CD4-positive, CD25-positive, alpha-beta regulatory T cell (primary cell): ENCODE results near the gene AFF3. TPM values are rescaled to one million over a fixed set of nuclear protein-coding genes. Genes with fewer than 3 reads are reported as not detected.

Experiments used
- ATAC-seq, 2 donors: fragments of 150-1000 bp; cut with Tn5 transposase; one replicate each; pipeline ENCODE4 v1.10.0; 2021; ENCODE audit warnings: low read depth in 2 of 2, moderate number of reproducible peaks in 2 of 2, moderate library complexity in 1 of 2
- DNase-seq, 3 donors: peaks; one replicate each; pipeline versions ENCODE4 v3.0.0 to v3.0.0-alpha.2; 2012 to 2022; ENCODE audit warnings: mixed read lengths in 1 of 3
- H3K27ac ChIP-seq: one replicate; pipeline ENCODE4 v1.7.0; 2013; ENCODE audit warnings: mild to moderate bottlenecking, low read length; ENCODE audit not compliant: insufficient read depth, poor library complexity, severe bottlenecking
- H3K27me3 ChIP-seq: one replicate; pipeline ENCODE4 v1.7.0; 2013; ENCODE audit warnings: low read length; ENCODE audit not compliant: control insufficient read depth, insufficient read depth
- H3K36me3 ChIP-seq: one replicate; pipeline ENCODE4 v1.7.0; 2013; ENCODE audit warnings: mild to moderate bottlenecking, low read length, moderate library complexity; ENCODE audit not compliant: control insufficient read depth, insufficient read depth
- H3K4me1 ChIP-seq: 2 replicates; pipeline ENCODE4 v1.7.0; 2013; ENCODE audit warnings: mild to moderate bottlenecking, low read length; ENCODE audit not compliant: insufficient read depth, control insufficient read depth, poor library complexity, severe bottlenecking
- H3K4me3 ChIP-seq: one replicate; pipeline ENCODE4 v1.7.0; 2013; ENCODE audit warnings: low read depth, mild to moderate bottlenecking, low read length, moderate library complexity
- H3K9me3 ChIP-seq, 2 experiments: 1 replicate in 1 of 2; 2 replicates in 1 of 2; pipeline ENCODE4 v1.7.0; 2013; ENCODE audit warnings: low read length in 2 of 2, mild to moderate bottlenecking in 1 of 2, moderate library complexity in 1 of 2; ENCODE audit not compliant: control insufficient read depth in 2 of 2
- H3K27ac Mint-ChIP-seq, 3 donors: one replicate each; pipeline ENCODE4 v1.8.0; 2020 to 2022; ENCODE audit warnings: mild to moderate bottlenecking in 3 of 3, mixed read lengths in 3 of 3, moderate library complexity in 2 of 3
- H3K27me3 Mint-ChIP-seq: one replicate; pipeline ENCODE4 v1.8.0; 2022; ENCODE audit warnings: mild to moderate bottlenecking, mixed read lengths
- H3K36me3 Mint-ChIP-seq: one replicate; pipeline ENCODE4 v1.8.0; 2020; ENCODE audit warnings: mixed read lengths
- H3K4me1 Mint-ChIP-seq, 4 donors: one replicate each; pipeline ENCODE4 v1.8.0; 2020 to 2022; ENCODE audit warnings: mixed read lengths in 4 of 4, mild to moderate bottlenecking in 1 of 4
- H3K4me3 Mint-ChIP-seq, 4 donors: one replicate each; pipeline ENCODE4 v1.8.0; 2020 to 2022; ENCODE audit warnings: mild to moderate bottlenecking in 4 of 4, mixed read lengths in 4 of 4, moderate library complexity in 3 of 4
- H3K9me3 Mint-ChIP-seq, 7 donors: one replicate each; pipeline ENCODE4 v1.8.0; 2020 to 2022; ENCODE audit warnings: mixed read lengths in 7 of 7, mild to moderate bottlenecking in 3 of 7, moderate library complexity in 2 of 7
- polyA plus RNA-seq, 4 donors: library from polyadenylated mRNA; unstranded; fragments of 300-500 nt; fragmentation: Illumina TruSeq; gene quantifications; one replicate each; pipeline ENCODE4 v1.2.3, GENCODE V29; 2021
- total RNA-seq: library from RNA; stranded (reverse); gene quantifications from one replicate; pipeline ENCODE4 v1.2.3, GENCODE V29; 2022

The AFF3 gene
- total and polyA plus RNA-seq, 5 donors from 2014 or later, result 0.82 to 10.1 (median 4.2) TPM

- no peaks in the 10 kb centered on the region for H3K9me3 Mint-ChIP-seq
- no peaks in the 10 kb centered on the region for H3K27me3 Mint-ChIP-seq
- DNase-seq, result no peak
- no peaks in the 10 kb centered on the region for H3K4me1 ChIP-seq
- peaks cover 5% of the 10 kb centered on the region for H3K36me3 Mint-ChIP-seq
- no peak overlapping the region for H3K4me3 ChIP-seq
- H3K27ac Mint-ChIP-seq, result no peak overlapping the region
- H3K4me3 Mint-ChIP-seq, result no peak overlapping the region
- H3K27ac ChIP-seq, result no peak overlapping the region
- H3K4me1 Mint-ChIP-seq, result peaks cover 0 to 3% (median under 1%) of the 10 kb centered on the region in 4 donors
- no peaks in the 10 kb centered on the region for H3K27me3 ChIP-seq
- H3K9me3 ChIP-seq, result no peaks in the 10 kb centered on the region
- no peak for ATAC-seq
- H3K36me3 ChIP-seq, result no peaks in the 10 kb centered on the region
These were observed 378.6 kb downstream of the AFF3 start for GRCh38 chr2:99763764-99764163.

GRCh38 chr2:99762714-99763113 is 379.7 kb downstream of the AFF3 start:
- Mint-ChIP-seq H3K27me3 (no peaks in the 10 kb centered on the region), H3K27ac (no peak overlapping the region), H3K4me3 (no peak overlapping the region), H3K9me3 (no peaks in the 10 kb centered on the region), H3K4me1 (peaks cover 0 to 3% (median under 1%) of the 10 kb centered on the region in 4 donors), H3K36me3 (peaks cover 5% of the 10 kb centered on the region)
- ATAC-seq (no peak), DNase-seq (peak in 1 of 3 donors; percentile 39)
- H3K4me3 ChIP-seq, result no peak overlapping the region
- H3K9me3 ChIP-seq, result no peaks in the 10 kb centered on the region
- H3K27ac ChIP-seq, result no peak overlapping the region
- no peaks in the 10 kb centered on the region for H3K36me3 ChIP-seq
- H3K4me1 ChIP-seq, result no peaks in the 10 kb centered on the region
- no peaks in the 10 kb centered on the region for H3K27me3 ChIP-seq

DNA sequence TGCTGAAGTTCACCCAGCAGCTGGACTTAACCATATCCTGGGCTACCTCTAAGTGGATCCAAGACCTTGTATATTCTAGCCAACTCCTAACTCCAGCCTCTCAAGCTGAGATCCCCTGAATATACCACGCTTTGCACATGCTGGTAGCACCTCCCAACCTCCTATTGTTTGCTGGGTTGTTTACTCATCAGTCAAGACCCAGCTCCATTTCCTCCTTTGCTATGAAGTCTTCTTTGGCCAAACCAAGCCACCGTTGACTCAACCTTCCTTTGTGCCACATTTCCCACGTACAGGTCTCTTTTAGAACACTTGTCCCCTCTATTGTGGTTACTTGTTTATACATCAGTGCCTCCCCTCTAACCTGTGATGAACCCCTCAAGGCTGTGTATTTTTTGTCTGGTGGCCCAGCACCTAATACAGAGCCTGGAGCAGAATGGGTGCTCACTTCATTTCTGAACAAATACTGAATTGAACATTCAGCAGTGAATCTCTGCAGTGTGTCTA is 384.7 kb downstream of the AFF3 start:
- H3K36me3 Mint-ChIP-seq, result peaks cover 9% of the 10 kb centered on the region
- H3K27me3 Mint-ChIP-seq, result no peaks in the 10 kb centered on the region
- no peaks in the 10 kb centered on the region for H3K4me1 ChIP-seq
- no peaks in the 10 kb centered on the region for H3K9me3 ChIP-seq
- H3K27ac Mint-ChIP-seq, result no peak overlapping the region
- no peaks in the 10 kb centered on the region for H3K27me3 ChIP-seq
- no peak overlapping the region for H3K4me3 Mint-ChIP-seq
- H3K27ac ChIP-seq, result no peak overlapping the region
- DNase-seq, result no peak
- no peaks in the 10 kb centered on the region for H3K36me3 ChIP-seq
- no peak for ATAC-seq
- no peaks in the 10 kb centered on the region for H3K9me3 Mint-ChIP-seq
- H3K4me3 ChIP-seq, result no peak overlapping the region
- no peaks in the 10 kb centered on the region for H3K4me1 Mint-ChIP-seq

GRCh38 chr2:99756059-99756458 is 386.3 kb downstream of the AFF3 start:
- H3K27me3 Mint-ChIP-seq, result no peaks in the 10 kb centered on the region
- H3K27ac Mint-ChIP-seq, result no peak overlapping the region
- Histone ChIP-seq H3K4me1 (no peaks in the 10 kb centered on the region), H3K27me3 (no peaks in the 10 kb centered on the region), H3K4me3 (no peak overlapping the region), H3K36me3 (no peaks in the 10 kb centered on the region), H3K27ac (no peak overlapping the region), H3K9me3 (no peaks in the 10 kb centered on the region)
- H3K4me1 Mint-ChIP-seq, result no peaks in the 10 kb centered on the region
- DNase-seq, result no peak
- H3K9me3 Mint-ChIP-seq, result no peaks in the 10 kb centered on the region
- no peak overlapping the region for H3K4me3 Mint-ChIP-seq
- peaks cover 4% of the 10 kb centered on the region for H3K36me3 Mint-ChIP-seq
- no peak for ATAC-seq

DNA sequence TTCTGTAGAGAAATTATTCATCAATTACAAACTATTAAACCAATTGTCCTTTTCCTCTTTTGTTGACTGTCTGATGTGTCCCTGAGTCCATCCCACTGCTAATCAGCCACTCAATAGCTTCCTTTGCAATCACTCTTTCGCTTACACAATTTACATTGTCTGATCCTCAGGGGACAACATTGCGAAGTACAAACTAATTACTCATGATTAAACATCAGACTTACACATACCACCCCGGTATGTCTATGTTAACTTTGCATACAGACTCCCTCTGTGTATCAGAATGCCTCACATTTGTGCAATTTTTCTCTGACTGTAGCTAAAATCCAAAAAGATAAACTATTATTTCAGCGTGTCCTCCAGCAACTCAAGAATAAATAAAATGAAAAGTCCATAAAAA is 388.2 kb downstream of the AFF3 start:
- peaks cover 4% of the 10 kb centered on the region for H3K36me3 Mint-ChIP-seq
- H3K9me3 Mint-ChIP-seq, result no peaks in the 10 kb centered on the region
- H3K27me3 Mint-ChIP-seq, result no peaks in the 10 kb centered on the region
- H3K4me3 ChIP-seq, result no peak overlapping the region
- no peaks in the 10 kb centered on the region for H3K4me1 Mint-ChIP-seq
- no peak overlapping the region for H3K27ac Mint-ChIP-seq
- H3K36me3 ChIP-seq, result no peaks in the 10 kb centered on the region
- no peak for ATAC-seq
- H3K4me1 ChIP-seq, result no peaks in the 10 kb centered on the region
- no peaks in the 10 kb centered on the region for H3K27me3 ChIP-seq
- H3K4me3 Mint-ChIP-seq, result no peak overlapping the region
- no peaks in the 10 kb centered on the region for H3K9me3 ChIP-seq
- DNase-seq, result no peak
- no peak overlapping the region for H3K27ac ChIP-seq

- Mint-ChIP-seq H3K27me3 (no peaks in the 10 kb centered on the region), H3K36me3 (peaks cover 4% of the 10 kb centered on the region), H3K4me3 (no peak overlapping the region), H3K9me3 (no peaks in the 10 kb centered on the region), H3K4me1 (peaks cover 0 to 1% (median 0%) of the 10 kb centered on the region in 4 donors), H3K27ac (no peak overlapping the region)
- Histone ChIP-seq H3K27ac (no peak overlapping the region), H3K4me3 (no peak overlapping the region), H3K9me3 (no peaks in the 10 kb centered on the region), H3K4me1 (no peaks in the 10 kb centered on the region), H3K27me3 (no peaks in the 10 kb centered on the region), H3K36me3 (no peaks in the 10 kb centered on the region)
- no peak for ATAC-seq
- DNase-seq, result no peak
These were observed 388.9 kb downstream of the AFF3 start for GRCh38 chr2:99753505-99753904.

DNA sequence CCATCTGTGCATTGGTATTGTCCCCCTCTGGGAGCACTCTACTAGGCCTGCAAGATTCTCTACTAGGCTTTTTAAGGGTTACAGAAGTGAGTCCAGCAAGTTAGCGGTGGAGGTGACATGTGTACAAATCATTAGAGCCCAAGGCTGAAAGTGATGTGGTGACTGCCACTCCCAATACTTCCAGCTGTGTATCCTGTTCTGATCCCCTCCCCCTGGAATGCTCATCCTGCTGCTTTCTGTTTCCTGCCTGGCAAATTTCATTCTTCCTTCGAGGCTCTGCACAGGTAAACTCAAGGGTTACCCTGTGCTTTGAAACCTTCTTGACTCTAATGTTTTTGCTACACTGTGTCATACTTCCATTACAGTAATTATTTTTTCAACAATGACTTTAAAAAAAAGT is 394.0 kb downstream of the AFF3 start:
- no peaks in the 10 kb centered on the region for H3K9me3 ChIP-seq

GRCh38 chr2:99747842-99748241 is 394.5 kb downstream of the AFF3 start:
- Mint-ChIP-seq H3K4me1 (peaks cover 0 to 1% (median 0%) of the 10 kb centered on the region in 4 donors), H3K9me3 (no peaks in the 10 kb centered on the region), H3K27me3 (no peaks in the 10 kb centered on the region), H3K27ac (no peak overlapping the region), H3K36me3 (peaks cover 7% of the 10 kb centered on the region), H3K4me3 (no peak overlapping the region)
- ATAC-seq, result no peak
- Histone ChIP-seq H3K4me1 (no peaks in the 10 kb centered on the region), H3K27ac (no peak overlapping the region), H3K4me3 (no peak overlapping the region), H3K9me3 (no peaks in the 10 kb centered on the region), H3K36me3 (peaks cover 2% of the 10 kb centered on the region), H3K27me3 (no peaks in the 10 kb centered on the region)
- no peak for DNase-seq

More for the DNA sequence above, 394.0 kb downstream of the AFF3 start:
- Histone ChIP-seq H3K27ac (no peak overlapping the region), H3K27me3 (no peaks in the 10 kb centered on the region), H3K36me3 (peaks cover 2% of the 10 kb centered on the region), H3K4me3 (no peak overlapping the region), H3K4me1 (no peaks in the 10 kb centered on the region)
- Mint-ChIP-seq H3K27ac (no peak overlapping the region), H3K4me3 (no peak overlapping the region), H3K4me1 (peaks cover 0 to 1% (median 0%) of the 10 kb centered on the region in 4 donors), H3K36me3 (peaks cover 4% of the 10 kb centered on the region), H3K9me3 (no peaks in the 10 kb centered on the region), H3K27me3 (no peaks in the 10 kb centered on the region)
- DNase-seq, result no peak
- no peak for ATAC-seq
